Measurements from ENCODE around the gene HOXA11. TPM values are rescaled to one million over a fixed set of nuclear protein-coding genes. Genes with fewer than 3 reads are reported as not detected.

Gene HOXA11
- total and polyA plus RNA-seq, 2 of the 4 experiments (the other 2 are of a cell fraction), result 0.05 TPM; not detected in 1

DNA sequence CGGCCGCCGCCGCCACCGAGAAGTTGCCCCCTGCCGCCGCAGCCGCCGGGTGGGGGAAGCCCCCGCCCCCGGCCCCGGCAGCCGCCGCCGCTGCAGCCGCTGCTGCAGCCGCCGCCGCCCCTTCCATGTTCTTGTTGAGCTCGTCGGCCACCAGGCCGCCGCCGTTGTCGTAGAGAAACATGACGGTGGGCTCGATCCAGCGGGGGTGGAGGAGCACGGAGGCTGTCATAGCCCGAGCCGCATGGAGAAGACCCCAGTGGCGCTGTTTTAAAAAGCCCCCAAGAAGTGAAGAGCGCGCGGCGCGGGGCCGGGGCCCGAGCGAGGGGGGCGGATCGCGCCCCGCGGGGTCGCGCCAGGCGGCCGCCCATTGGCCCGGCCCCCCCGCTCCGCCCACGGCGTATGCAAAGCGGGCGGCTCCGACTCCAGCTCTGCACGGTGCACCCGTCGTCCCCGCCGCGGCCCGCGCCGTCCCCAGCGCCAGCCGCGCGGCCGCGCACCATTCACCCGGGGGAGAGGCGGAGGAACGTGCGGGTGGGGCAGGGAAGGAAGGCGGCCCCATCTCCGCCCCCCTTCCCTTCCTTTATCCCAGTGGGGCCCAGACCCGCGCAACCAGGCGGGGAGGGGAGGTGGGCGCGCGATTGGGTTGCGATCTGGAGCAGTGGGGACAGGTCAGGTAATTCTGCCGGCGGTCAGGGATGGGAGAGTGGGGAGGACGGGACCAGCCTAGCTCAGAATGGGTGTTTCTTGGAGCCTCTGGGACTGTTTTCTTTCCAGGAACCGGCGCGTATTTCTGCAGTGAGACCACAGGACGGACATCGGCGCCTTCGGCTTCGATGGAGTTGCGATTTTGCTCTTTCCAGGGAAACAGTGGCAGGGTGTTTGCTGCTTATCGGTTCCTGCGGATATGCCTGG lies 15.1 kb upstream of the HOXA11 start, which contains the start of gene HOXA13:
Gene HOXA13 (minus strand): TSS at position 243 of the 912 bp plus-strand sequence. CDS start 14 bp downstream, at position 229.
- no peak within 1 kb of the TSS for H3K14ac ChIP-seq (replicated peaks; ENCODE audit: low read depth, low read length)
- DNase-seq (no peak), ATAC-seq (ENCODE audit: low read depth) (peak; percentile 10; the same call in 1 of the 2 replicates)
- no peak within 1 kb of the TSS for H2AK5ac ChIP-seq (ENCODE audit: low read depth, low read length)
- ChIA-PET POLR2A (ENCODE audit: unreplicated experiment) (no interaction called here), CTCF (no interaction called here)
- H3K4me3 ChIP-seq (ENCODE audit: insufficient read depth, low read depth, low read length), result no peak within 1 kb of the TSS
- H3K4me1 ChIP-seq (ENCODE audit: control insufficient read depth, insufficient read depth, low read length), result peaks cover 2% of the 10 kb centered on the region; the same call in 1 of the 2 replicates
- H3K4me2 ChIP-seq (ENCODE audit: low read depth, low read length), result peak within 1 kb of the TSS; percentile 45; the same call in 1 of the 2 replicates
- no peak within 1 kb of the TSS for H4K5ac ChIP-seq (ENCODE audit: low read depth, low read length)
- H4K91ac ChIP-seq (ENCODE audit: insufficient read depth, low read depth, low read length), result no peak within 1 kb of the TSS
- dilution Hi-C loops (cut with HindIII; ENCODE audit: low sequenced_read_pairs, unreplicated experiment) (no loop called here), intact Hi-C loops (cut with micrococcal nuclease) (loop anchor here (5.0 to 10.0 kb wide), 7 partner anchors 462 to 1905 kb away; partner anchors contain the start of genes HIBADH and TAX1BP1), in situ Hi-C loops (cut with MboI; ENCODE audit: low sequenced_read_pairs) (loop anchor here (5.0 to 10.0 kb wide), 4 partner anchors 382 to 875 kb away; no protein-coding TSS in a partner anchor)
- H3K9me1 ChIP-seq (ENCODE audit: insufficient read depth, low read length), result peaks cover 5% of the 10 kb centered on the region; the same call in 1 of the 2 replicates
- no peak within 1 kb of the TSS for H3K56ac ChIP-seq (ENCODE audit: extremely low read depth, insufficient read depth, low read length)
- peaks cover 86% of the 10 kb centered on the region for H3K27me3 ChIP-seq (ENCODE audit: control insufficient read depth, insufficient read depth, low read length)
- no peak within 1 kb of the TSS for H4K8ac ChIP-seq (ENCODE audit: low read depth in 2 of 2, low read length in 2 of 2)
- no peaks in the 10 kb centered on the region for H3K79me1 ChIP-seq (ENCODE audit: low read depth in 1 of 2, low read length in 2 of 2)
- no peak within 1 kb of the TSS for H2BK120ac ChIP-seq (ENCODE audit: low read depth, low read length)
- BruUV-seq (replicated peaks), result no TSS peak
- H2BK20ac ChIP-seq (ENCODE audit: low read depth, low read length), result no peak within 1 kb of the TSS
- peak within 1 kb of the TSS; percentile 89 for H3K23ac ChIP-seq (ENCODE audit: low read depth, low read length)
- peak within 1 kb of the TSS; percentile 65 for H2AFZ ChIP-seq (replicated peaks; ENCODE audit: low read length, poor library complexity)
- no peak within 1 kb of the TSS for H3K9ac ChIP-seq (ENCODE audit: low read depth, low read length)
- H3K36me3 ChIP-seq (ENCODE audit: control insufficient read depth, insufficient read depth, low read length), result no peaks in the 10 kb centered on the region
- no peak within 1 kb of the TSS for H3K4ac ChIP-seq (ENCODE audit: low read depth, low read length)
- 1% methylated on average over 23 of the region's 99 CpGs; no CpG with 5 or more reads in 1 of the 2 experiments for WGBS, 2 experiments (ENCODE audit: extremely low coverage in 2 of 2, insufficient read length in 1 of 2)
- H2BK15ac ChIP-seq (ENCODE audit: low read depth, low read length), result no peak within 1 kb of the TSS
- no peak within 1 kb of the TSS for H2BK5ac ChIP-seq (ENCODE audit: low read depth, low read length, poor library complexity, severe bottlenecking)
- peaks cover 17% of the 10 kb centered on the region for H4K20me1 ChIP-seq (ENCODE audit: insufficient read depth, low read length)
- H3K18ac ChIP-seq (ENCODE audit: low read depth, low read length), result no peak within 1 kb of the TSS
- no peak within 1 kb of the TSS for H2AK9ac ChIP-seq (replicated peaks; ENCODE audit: low read depth, low read length, poor library complexity)
- H3K9me3 ChIP-seq (ENCODE audit: control insufficient read depth, insufficient read depth, low read length), result peaks cover 5% of the 10 kb centered on the region; the same call in 1 of the 2 replicates
- no peak within 1 kb of the TSS for H3K27ac ChIP-seq (ENCODE audit: insufficient read depth, low read length)
- no peak for TF ChIP-seq NFE2L2 (IDR thresholded peaks at IDR 0.05; ENCODE audit: low read depth, low read length)
- TF ChIP-seq CEBPB (IDR thresholded peaks at IDR 0.05; ENCODE audit: low read depth, low read length), result no peak
- TF ChIP-seq POLR2A (IDR thresholded peaks at IDR 0.05; ENCODE audit: low read depth, low read length), result no peak
- no peak for TF ChIP-seq RFX5 (IDR thresholded peaks at IDR 0.05; ENCODE audit: low read depth, low read length)
- TF ChIP-seq FOS (IDR thresholded peaks at IDR 0.05; ENCODE audit: low read depth, low read length), result no peak
- TF ChIP-seq RAD21 (IDR thresholded peaks at IDR 0.05; ENCODE audit: low read length), result no peak
- no peak for TF ChIP-seq MXI1 (IDR thresholded peaks at IDR 0.05; ENCODE audit: borderline replicate concordance, low read depth, low read length)
- TF ChIP-seq SMC3 (IDR thresholded peaks at IDR 0.05; ENCODE audit: low read depth, low read length), result no peak
- TF ChIP-seq, protein P1, sequence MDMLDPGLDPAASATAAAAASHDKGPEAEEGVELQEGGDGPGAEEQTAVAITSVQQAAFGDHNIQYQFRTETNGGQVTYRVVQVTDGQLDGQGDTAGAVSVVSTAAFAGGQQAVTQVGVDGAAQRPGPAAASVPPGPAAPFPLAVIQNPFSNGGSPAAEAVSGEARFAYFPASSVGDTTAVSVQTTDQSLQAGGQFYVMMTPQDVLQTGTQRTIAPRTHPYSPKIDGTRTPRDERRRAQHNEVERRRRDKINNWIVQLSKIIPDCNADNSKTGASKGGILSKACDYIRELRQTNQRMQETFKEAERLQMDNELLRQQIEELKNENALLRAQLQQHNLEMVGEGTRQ (IDR thresholded peaks at IDR 0.05; ENCODE audit: low read depth, low read length), result no peak
- TF ChIP-seq CHD1 (IDR thresholded peaks at IDR 0.05; ENCODE audit: low read depth, low read length), result no peak
- TF ChIP-seq, protein P2, sequence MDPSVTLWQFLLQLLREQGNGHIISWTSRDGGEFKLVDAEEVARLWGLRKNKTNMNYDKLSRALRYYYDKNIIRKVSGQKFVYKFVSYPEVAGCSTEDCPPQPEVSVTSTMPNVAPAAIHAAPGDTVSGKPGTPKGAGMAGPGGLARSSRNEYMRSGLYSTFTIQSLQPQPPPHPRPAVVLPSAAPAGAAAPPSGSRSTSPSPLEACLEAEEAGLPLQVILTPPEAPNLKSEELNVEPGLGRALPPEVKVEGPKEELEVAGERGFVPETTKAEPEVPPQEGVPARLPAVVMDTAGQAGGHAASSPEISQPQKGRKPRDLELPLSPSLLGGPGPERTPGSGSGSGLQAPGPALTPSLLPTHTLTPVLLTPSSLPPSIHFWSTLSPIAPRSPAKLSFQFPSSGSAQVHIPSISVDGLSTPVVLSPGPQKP (IDR thresholded peaks at IDR 0.05; ENCODE audit: borderline replicate concordance, low read depth, low read length), result no peak
- no peak for TF ChIP-seq CTCF (conservative IDR thresholded peaks at IDR 0.05; ENCODE audit: low read depth, low read length)
- no peak for TF ChIP-seq BHLHE40 (IDR thresholded peaks at IDR 0.05; ENCODE audit: low read depth, low read length)
- TF ChIP-seq RCOR1 (IDR thresholded peaks at IDR 0.05; ENCODE audit: insufficient replicate concordance, low read length), result no peak

All from IMR-90 (cell line).